Measurements from ENCODE around the gene NECAP2. TPM values are rescaled to one million over a fixed set of nuclear protein-coding genes. Genes with fewer than 3 reads are reported as not detected.
A peak's percentile ranks its signal among the peaks of the same experiment; 100 is the strongest.
"Not testable (repeated sequence)": the region's sequence is repeated elsewhere in the genome, so short reads cannot be mapped to it uniquely, and the experiment has no call there.

Gene NECAP2
- total RNA-seq, 1 donor from 2014 or later: 17.8 TPM

DNA sequence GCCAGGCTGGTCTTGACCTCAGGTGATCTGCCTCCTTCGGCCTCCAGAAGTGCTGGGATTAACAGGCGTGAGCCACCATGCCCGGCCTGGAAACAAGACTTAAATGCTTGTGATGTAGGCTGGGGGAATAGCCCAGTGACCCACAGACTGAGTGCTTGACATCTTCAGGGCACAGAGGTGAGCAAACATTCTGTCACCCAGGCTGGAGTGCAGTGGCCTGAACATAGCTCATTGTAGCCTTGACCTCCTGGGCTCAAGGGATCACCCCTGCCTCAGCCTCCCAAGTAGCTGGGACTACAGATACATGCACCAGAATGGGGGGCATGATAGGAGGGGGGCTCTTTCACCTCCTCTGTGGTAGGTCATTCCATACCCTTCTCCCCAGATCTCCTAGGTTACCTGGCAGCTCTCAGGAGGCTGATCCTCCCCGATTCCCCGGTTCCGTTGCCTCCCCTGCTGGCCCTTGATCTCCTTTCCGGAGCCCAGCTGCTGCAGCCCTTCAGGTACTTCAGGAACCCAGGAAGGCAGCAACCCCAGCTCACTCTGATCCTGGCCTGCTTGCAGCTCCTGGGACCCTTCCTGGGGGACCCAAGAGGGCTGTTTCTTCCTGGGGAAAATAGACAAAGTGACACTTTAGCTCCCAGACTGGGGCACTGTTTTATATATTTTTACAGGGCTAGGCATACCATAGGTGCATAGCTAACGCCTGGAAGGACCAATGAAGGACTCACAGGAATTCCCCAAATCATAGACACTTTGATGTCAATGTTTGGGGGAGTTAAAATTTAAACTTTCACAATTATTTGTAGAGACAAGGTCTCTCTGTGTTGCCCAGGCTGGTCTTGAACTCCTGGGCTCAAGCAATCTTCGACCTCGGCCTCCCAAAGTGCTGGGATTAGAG lies 15.1 kb upstream of the NECAP2 start:
- ATAC-seq (peak; percentile 28), DNase-seq (ENCODE audit: low spot score) (no peak)

DNA sequence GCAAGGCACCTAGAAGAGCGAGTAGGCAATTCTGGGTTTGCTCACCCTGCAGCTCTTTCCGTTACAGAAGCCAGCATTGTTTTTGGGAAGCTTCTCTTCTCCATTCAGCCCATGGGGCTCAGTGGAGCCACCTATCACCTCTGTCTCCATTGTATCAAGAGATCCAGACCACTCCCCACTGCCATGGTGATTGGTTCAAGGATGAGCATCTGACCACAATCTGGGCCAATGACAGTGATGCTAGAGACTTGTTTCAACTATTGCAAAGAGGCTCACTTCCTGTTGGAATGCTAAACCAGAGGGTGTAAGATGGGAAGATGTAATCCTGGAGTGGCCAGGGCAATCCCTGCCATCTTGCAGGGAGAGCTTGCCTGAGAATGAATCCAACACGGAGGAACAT lies 9.9 kb upstream of the NECAP2 start:
- DNase-seq (ENCODE audit: low spot score) (no peak), ATAC-seq (no peak)

DNA sequence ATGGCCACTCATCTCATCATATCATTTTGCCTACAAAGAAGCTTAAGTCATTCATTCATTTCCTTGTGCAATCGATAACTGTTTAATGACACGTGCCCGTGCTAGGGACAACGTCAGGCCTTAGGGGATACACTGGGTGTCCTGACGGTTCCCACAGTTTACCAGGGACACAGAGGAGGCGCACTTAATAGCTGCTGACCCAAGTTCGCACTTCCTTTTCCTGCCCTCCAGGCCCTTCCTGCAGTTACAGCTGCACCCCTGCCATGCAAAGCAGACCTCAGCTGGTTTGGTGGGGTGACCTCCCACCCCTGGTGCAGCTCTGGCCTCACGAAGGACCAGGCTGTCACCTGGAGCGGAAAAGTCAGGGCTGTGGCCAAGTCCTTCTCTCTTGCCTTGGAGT lies 7.5 kb upstream of the NECAP2 start:
- ATAC-seq: peak; percentile 70
- DNase-seq (ENCODE audit: low spot score): no peak

DNA sequence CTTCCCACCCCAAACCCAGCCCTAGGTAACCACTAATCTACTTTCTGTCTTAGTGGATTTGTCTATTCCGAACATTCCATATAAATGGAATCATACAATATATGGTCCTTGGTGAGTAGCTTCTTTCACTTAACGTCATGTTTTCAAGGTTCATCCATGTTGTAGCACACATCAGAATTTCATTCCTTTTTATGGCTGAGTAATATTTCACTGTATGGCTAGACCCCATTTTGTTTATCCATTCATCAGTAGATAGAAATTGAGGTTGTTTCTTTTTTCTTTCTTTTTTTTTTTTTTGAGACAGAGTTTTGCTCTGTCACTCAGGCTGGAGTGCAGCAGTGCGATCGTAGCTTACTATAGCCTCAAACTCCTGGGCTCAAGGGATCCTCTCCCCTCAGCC lies 6.5 kb upstream of the NECAP2 start:
- no peak for ATAC-seq
- DNase-seq (ENCODE audit: low spot score): no peak

DNA sequence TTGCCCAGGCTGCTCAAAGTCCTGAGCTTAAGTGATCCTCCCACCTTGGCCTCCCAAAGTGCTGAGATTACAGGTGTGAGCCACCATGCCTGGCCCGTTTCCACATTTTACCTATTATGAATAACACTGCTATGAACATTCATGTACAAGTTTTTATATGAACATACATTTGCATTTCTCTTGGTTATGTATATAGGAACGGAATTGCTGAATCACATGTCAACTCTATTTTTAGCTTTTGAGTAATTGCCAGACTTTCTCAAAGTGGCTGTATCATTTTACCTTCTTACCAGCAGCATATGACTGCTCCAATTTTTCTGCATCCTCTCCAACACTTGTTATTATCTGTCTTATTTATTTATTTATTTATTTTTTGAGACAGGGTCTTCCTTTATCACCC lies 6.0 kb upstream of the NECAP2 start:
- no peak for DNase-seq (ENCODE audit: low spot score)
- ATAC-seq: no peak

DNA sequence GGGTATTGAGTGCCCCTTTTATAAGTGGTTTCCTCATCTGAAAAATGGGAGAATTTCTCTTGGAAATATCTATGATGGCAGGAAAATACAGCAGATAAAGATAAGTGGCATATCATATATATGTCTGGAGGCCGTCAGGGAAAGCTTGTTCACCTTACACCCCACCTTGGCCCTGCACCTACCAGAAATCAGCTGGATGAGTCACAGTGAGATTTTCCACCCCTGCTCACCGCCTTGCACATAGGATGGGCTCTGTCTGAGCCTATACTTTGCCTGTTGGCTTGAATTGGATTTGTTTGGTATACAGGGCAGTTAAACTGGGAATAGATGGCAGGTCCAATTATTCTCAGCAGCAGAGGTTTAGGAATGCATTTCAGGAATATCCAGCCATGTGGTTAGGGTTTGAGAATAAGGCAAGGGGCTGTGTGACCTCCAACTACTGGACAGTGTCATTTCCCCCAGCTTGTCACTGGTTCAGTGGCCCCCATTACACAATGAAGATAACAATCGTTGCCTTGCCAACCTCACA lies 3.5 kb upstream of the NECAP2 start, which contains the start of gene SPATA21:
Gene SPATA21 (minus strand): TSS at position 479 of the 529 bp plus-strand sequence. CDS start 6,053 bp downstream, outside the sequence.
- no peak for ATAC-seq
- DNase-seq (ENCODE audit: low spot score): no peak

DNA sequence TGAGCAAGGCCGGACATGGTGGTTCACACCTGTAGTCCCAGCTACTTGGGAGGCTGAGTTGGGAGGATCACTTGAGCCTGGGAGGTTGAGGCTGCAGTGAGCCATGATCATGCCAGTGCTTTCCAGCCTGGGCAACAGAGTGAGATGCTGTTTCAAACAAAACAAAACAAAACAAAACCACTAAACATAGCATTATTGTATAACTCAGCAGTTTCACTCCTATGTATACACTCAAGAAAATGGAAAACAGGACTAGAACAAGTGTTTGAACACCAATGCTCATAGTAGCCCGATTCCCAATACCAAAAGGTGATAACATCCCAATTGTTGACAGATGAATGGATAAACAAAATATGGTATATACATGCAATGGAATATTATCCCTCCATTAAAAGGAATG lies 2.0 kb upstream of the NECAP2 start:
- ATAC-seq (no peak), DNase-seq (ENCODE audit: low spot score) (no peak)

DNA sequence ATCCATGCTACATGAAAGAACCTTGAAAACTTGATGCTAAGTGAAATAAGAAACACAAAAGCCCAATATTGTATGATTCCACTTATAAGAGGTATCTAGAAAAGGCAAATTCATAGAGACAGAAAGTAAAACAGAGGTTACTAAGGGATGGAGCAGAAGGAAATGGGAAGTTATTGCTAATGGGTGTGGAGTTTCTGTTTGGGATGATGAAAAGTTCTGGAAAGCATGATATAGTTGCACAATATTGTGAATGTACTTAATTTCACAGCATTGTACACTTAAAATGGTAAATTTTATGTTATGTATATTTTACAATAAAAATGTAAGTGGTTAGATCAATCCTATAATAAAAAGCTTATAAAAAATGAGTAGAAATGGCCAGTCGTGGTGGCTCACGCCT lies 1.6 kb upstream of the NECAP2 start:
- ATAC-seq (no peak), DNase-seq (ENCODE audit: low spot score) (no peak)

DNA sequence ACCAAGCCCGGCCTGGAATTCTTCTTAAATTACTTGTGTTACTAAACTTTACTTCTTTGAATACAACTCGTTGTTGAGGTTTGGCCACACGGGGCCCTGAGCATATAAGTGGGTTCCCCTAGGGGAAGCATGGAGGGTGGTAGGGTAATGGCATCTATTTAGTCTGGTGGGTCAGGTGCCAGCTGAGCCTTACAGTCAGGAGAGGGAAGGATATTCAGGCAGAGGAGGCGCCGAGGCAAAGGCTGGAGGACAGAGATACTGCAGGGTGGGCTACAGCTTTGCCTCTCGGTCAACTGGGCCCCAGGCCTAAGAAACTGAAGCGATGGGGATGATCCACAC lies 424 bp upstream of the NECAP2 start:
- no peak for ATAC-seq
- DNase-seq (ENCODE audit: low spot score): no peak

DNA sequence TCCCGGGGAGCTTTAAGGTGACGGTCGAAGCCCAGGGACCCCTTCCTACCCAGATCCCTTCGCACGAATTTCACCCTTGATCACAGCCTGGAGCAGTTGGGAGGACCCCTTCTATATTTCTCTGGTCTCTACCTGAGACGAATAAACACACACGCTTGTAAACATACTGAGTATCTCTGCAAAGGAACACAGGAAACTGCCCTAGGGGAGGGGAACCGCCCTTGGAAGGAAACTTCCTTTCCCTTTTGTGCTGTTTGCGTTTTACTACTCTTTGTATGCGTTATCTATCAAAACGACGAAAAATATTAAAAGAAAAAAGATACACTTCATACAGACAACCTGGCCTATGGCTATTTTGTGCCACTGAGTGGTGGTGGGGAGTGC lies 750 bp downstream of the NECAP2 start:
- peak; percentile 7 for ATAC-seq
- DNase-seq (ENCODE audit: low spot score): no peak

DNA sequence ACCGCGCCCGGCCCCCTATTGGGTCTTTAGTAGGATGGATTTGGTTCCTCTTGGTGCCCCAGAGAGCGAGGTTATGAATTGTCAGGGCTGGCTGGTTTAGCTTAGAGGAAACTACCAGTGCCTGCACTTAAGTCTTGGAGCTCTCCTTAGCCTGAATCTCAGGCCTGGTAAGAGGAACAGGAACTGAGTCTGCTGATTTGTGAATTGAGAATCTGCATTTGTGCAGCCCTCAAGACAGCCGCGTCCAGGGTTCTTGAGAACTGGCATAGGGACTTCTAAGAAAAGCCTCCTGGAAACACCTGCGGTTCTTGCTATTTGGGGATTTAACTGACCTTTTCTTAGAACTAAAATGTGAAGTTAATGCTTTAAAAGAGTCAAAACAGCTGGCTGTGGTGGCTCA lies 1.7 kb downstream of the NECAP2 start:
- DNase-seq (ENCODE audit: low spot score) (no peak), ATAC-seq (no peak)

DNA sequence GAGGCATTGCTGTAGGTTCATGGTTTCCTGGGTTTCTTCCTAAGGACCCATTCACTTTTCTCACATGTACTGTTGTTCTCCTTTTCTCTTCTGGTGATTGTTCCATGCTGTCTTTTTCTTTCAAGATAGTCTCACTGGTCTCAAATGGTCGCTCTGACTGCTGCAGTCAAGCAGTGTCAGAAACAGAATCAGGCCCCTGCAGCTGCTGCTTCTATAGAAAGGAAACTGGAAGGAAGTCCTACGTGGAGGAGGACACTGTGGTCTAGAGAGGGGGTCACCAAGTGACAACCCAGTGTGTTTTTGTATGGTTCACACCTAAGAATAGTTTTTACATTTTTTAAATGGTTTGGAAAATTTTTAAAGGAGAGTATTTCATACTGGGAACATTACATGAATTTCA lies 2.4 kb downstream of the NECAP2 start:
- ATAC-seq (no peak), DNase-seq (ENCODE audit: low spot score) (no peak)

DNA sequence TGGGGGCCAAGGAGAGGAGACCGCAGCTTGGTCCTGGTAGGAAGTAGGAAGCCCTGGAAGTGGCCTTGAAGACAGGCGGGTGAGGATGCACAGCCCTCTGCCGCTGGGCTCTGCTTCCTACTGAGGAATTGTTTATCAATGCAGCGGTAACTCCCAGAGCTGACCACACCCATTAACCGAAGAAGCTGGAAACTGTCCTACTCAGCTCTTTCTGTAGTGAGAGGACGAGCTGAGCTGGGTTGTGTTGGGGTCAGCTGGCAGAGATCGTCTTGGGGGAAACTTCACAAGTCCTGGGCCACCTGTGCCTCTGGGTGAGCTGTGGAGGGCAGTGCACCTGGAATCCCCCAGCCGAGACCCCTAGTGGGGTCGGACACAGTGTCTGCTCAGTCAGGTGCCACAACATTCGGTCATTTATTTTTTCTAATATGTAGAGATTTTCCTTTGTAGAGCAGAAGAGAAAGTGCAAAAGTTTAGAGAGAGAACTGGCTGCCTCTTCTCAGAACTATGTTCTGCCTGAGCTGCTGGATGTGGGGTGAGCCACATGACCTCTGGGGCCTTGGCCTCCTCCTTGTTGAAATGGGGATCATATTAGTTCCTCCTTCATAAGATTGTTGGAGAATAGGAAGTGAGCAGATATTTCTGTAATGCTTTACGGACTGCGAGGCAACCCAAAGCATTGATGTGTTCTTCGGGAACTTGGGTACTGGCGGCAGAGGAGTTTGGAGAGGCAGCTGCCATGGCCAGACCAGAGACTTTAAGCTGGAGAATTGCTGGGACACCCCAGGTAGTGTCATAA lies 3.6 kb downstream of the NECAP2 start:
- DNase-seq (ENCODE audit: low spot score) (no peak), ATAC-seq (peak; percentile 14)

DNA sequence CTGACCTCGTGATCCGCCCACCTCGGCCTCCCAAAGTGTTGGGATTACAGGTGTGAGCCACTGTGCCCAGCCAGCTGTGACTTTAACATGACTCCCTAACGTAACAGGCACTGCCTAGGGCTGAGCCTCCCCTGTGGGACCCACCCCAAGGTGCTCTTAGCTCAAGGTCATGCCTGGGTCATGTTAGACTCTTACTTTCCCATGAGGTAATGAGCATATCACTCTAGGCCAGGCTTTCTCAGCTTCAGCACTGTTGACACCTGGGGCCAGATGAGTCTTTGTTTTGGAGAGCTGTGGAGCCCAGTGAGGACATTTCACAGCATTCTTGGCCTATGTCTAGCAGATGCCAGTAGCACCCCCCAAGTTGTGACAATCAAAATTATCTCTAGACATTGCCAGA lies 4.5 kb downstream of the NECAP2 start:
- no peak for DNase-seq (ENCODE audit: low spot score)
- no peak for ATAC-seq

DNA sequence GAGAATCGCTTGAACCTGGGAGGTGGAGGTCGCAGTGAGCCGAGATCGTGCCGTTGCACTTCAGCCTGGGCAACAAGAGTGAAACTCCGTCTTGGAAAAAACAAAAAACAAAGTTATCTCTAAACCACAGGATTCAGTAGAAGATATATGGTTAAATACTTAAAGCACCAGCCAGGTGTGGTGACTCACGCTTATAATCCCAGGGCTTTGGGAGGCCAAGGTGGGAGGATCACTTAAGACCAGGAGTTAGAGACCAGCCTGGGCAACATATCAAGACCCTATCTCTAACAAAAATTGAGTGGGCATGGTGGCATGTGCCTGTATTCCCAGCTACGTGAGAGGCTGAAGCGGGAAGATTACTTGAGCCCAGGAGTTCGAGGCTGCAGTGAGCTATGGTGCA lies 5.6 kb downstream of the NECAP2 start:
- no peak for ATAC-seq
- no peak for DNase-seq (ENCODE audit: low spot score)

DNA sequence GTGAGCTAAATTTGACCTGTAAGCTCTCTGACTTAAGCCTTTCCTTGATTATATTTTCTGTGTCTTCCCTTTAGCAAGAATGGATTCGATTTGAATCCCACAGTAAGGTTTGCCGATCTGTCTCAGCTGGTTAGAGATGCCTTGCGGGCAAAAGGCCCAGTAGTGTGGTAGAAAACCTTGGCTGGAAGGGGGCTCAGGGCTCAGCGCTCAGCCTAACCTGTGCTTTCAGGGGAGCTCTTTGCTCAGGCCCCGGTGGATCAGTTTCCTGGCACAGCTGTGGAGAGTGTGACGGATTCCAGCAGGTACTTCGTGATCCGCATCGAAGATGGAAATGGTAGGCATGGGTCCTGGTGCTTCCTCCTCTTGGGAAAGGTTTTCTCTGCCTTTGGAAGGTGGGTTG lies 7.1 kb downstream of the NECAP2 start:
- DNase-seq (ENCODE audit: low spot score) (no peak), ATAC-seq (no peak)

DNA sequence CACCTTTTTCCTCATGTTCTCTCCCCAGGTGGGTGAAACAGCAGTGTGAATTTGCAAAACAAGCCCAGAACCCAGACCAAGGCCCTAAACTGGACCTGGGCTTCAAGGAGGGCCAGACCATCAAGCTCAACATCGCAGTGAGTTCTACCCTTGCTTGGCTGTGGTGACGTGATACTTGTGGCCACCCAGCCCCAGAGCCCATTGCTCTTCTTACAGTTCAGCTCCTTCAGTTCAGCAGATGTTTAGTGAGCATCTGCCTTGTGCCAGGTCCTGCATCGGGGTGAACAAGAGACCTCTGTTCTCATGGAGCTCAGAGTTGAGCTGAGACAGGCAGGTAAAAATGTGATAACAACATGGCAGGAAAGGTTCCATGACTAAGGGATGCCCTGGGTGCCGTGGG lies 8.5 kb downstream of the NECAP2 start:
- no peak for DNase-seq (ENCODE audit: low spot score)
- ATAC-seq: no peak

DNA sequence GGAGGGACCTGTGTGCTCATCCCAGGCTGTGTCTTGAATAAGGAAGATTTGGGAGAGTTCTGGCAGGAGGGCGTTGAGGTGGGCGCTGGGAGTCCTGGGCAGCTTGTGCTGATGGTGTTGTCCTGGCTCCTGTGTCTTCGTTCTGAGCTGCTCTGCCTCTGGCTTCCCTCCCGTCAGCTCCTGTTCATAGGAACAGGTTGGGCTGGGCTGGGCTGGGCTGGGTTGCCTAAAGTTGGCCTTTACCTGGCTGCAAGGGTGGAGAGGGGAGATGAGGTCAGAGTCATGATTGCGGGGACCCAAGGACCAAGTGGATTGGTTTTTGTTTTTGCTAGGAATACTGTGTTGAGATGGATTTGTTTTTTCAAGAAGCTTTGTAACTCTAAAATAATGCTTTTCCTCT lies 9.1 kb downstream of the NECAP2 start:
- ATAC-seq (no peak), DNase-seq (ENCODE audit: low spot score) (no peak)

DNA sequence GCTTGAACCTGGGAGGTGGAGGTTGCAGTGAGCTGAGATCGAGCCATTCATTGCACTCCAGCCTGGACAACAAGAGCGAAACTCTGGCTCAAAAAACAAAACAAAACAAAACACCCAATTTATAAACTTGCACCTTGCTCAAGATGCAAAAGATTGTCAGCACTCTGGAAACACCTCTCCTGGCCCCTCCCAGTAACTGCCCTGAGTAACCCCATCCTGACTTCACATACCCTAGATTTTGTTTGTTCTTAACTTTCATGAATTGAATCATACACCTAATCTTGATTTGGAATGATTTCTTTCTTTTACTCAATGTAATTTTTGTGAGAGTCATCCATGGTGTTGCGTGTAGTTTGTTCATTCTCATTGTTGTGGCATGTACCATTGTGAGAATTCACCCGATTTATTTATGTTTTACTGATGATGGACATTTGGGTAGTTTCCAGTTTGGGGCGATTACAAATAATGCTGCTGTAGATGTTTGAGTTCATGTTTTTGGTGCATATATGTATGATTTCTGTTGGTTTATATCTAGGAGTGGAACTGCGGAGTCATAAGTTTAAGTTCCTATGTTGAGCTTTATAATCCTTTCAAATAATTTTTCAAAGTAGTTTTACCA lies 10.4 kb downstream of the NECAP2 start:
- DNase-seq (ENCODE audit: low spot score) (no peak), ATAC-seq (no peak)

DNA sequence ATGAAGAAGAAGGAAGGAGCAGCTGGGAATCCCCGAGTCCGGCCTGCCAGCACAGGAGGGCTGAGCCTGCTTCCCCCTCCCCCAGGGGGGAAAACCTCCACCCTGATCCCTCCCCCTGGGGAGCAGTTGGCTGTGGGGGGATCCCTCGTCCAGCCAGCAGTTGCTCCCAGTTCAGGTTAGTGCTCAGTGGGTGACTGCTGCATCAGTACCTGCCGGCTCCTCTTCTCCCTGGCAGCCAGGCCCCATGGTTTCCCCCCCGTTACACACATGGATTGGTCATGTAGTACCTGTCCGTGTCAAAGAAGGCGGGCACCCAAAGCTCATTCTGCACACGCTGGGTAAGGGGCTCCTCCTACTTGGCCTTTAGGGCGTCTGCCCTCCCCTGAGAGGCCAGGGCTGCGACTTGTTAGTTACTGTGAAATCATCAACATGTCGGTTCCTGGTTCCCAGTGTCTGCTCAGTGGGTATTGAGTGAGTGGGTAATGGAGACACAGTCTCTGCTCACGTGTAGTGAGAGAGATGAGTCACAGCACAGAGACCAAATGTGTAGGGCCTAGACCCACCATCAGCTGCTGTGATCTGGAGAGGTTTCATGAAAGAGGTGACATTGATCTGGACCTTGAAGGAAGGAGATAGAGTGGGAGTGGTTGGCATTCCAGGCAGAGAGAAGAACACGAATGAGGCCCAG lies 11.5 kb downstream of the NECAP2 start:
- no peak for ATAC-seq
- DNase-seq (ENCODE audit: low spot score): no peak

DNA sequence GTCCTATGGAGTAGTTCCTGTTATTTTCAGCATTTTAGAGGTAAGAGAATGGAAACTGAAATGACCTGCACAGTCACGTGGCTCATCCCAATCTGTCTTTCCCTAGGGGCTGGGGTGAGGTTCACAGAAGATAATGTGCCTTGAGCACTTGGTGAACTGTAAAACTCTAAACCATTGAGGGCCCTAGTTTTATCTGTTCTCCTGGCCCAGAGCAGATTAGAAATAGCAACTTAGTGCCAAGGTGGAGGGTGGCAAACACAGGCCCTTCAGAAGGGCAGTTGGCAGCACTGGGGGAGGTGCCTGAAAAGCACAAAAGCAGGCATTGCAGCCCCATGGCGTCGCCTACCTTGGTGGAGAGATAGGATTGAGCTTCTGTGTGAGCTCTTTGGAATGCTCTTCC lies 14.4 kb downstream of the NECAP2 start:
- not testable (repeated sequence) for ATAC-seq; DNase-seq (ENCODE audit: low spot score)

Data from left lobe of liver (tissue), 2 donors.